Erythroblast (primary cell): ENCODE results near the gene ADA.

ENCODE experiments used
- GATA1 ChIP-seq: IDR thresholded peaks from 2 replicates; pipeline ENCODE4 v1.6.1; 2011; ENCODE audit warnings: low read depth, mild to moderate bottlenecking, control low read depth, low read length, moderate library complexity
- POLR2A ChIP-seq: IDR thresholded peaks from 2 replicates; pipeline ENCODE4 v1.6.1; 2011; ENCODE audit warnings: mild to moderate bottlenecking, low read length

GRCh38 chr20:44620030-44620429 is 31.5 kb downstream of the ADA start:
- no peak for TF ChIP-seq POLR2A
- TF ChIP-seq GATA1: no peak
